SHP77 treated with DMSO at 0.1 percent for 48 hours (cell line): ENCODE results near the gene DSC2.
"Not testable (repeated sequence)": the region's sequence is repeated elsewhere in the genome, so short reads cannot be mapped to it uniquely, and the experiment has no call there.

Experiments used
- DNase-seq: peaks from one replicate; lab custom pipeline; 2025; lab: John Stamatoyannopoulos, UW

DSC2 gene

GRCh38 chr18:31042406-31043181 lies 59.6 kb downstream of the DSC2 start, which contains the start of gene DSC3:
Gene DSC3, minus strand, starts transcription at chr18:31042742. Its CDS starts 82 bp downstream, at chr18:31042660.
- DNase-seq, result no peak

- no peak for DNase-seq
These were observed 60.2 kb downstream of the DSC2 start for GRCh38 chr18:31042084-31042405.

GRCh38 chr18:31041271-31042083 lies 60.7 kb downstream of the DSC2 start:
- no peak for DNase-seq

GRCh38 chr18:31040686-31041270 lies 61.4 kb downstream of the DSC2 start:
- DNase-seq, result no peak

GRCh38 chr18:31039426-31039825 lies 62.8 kb downstream of the DSC2 start:
- DNase-seq, result no peak

- not testable (repeated sequence) for DNase-seq
These were observed 64.5 kb downstream of the DSC2 start for GRCh38 chr18:31037686-31038085.

- DNase-seq, result no peak
These were observed 67.7 kb downstream of the DSC2 start for GRCh38 chr18:31034541-31034940.

- DNase-seq, result no peak
These were observed 71.5 kb downstream of the DSC2 start for GRCh38 chr18:31030574-31031278.

GRCh38 chr18:31015715-31016434 lies 86.3 kb downstream of the DSC2 start:
- DNase-seq, result no peak

GRCh38 chr18:31011455-31011854 lies 90.8 kb downstream of the DSC2 start:
- DNase-seq, result not testable (repeated sequence)

- DNase-seq, result no peak
These were observed 91.6 kb downstream of the DSC2 start for GRCh38 chr18:31010601-31011000.
